HepG2 (cell line): ENCODE results near the gene SGCB. TPM values are rescaled to one million over a fixed set of nuclear protein-coding genes. Genes with fewer than 3 reads are reported as not detected.

Experiments
- CENPX ChIP-seq: sonication (generic); formaldehyde crosslinking; IDR thresholded peaks from 2 replicates; pipeline ENCODE4 v1.9.0; 2021; ENCODE audit warnings: mild to moderate bottlenecking, missing genetic modification reagents, moderate library complexity
- DMAP1 ChIP-seq: IDR thresholded peaks from 2 replicates; pipeline ENCODE4 v1.6.1; 2016
- NFE2 ChIP-seq: sonication (generic); formaldehyde crosslinking; IDR thresholded peaks from 2 replicates; pipeline ENCODE4 v1.4.0; 2020; ENCODE audit warnings: missing genetic modification reagents
- NFIC ChIP-seq: IDR thresholded peaks from 2 replicates; pipeline ENCODE4 v1.6.1; 2012; ENCODE audit warnings: mild to moderate bottlenecking, low read length, inconsistent platforms
- NKX3-1 ChIP-seq: sonication (generic); formaldehyde crosslinking; IDR thresholded peaks from 2 replicates; pipeline ENCODE4 v1.5.0; 2020; ENCODE audit warnings: missing genetic modification reagents
- PATZ1 ChIP-seq: sonication (generic); formaldehyde crosslinking; IDR thresholded peaks from 2 replicates; pipeline ENCODE4 v1.4.0; 2020; ENCODE audit warnings: missing genetic modification reagents
- SSRP1 ChIP-seq: IDR thresholded peaks from 2 replicates; pipeline ENCODE4 v1.6.1; 2016; ENCODE audit warnings: control low read depth
- TFDP2 ChIP-seq: sonication (generic); formaldehyde crosslinking; IDR thresholded peaks from 2 replicates; pipeline ENCODE4 v1.4.0; 2020; ENCODE audit warnings: missing genetic modification reagents
- TGIF2 ChIP-seq: IDR thresholded peaks from 2 replicates; pipeline ENCODE4 v1.6.1; 2016; ENCODE audit warnings: control low read depth, missing compliant biosample characterization
- THYN1 ChIP-seq: sonication (generic); formaldehyde crosslinking; IDR thresholded peaks from 2 replicates; pipeline ENCODE4 v1.8.1; 2023; ENCODE audit warnings: low read depth, mild to moderate bottlenecking, moderate library complexity, missing genetic modification reagents, borderline replicate concordance
- ZBTB38 ChIP-seq: sonication (generic); formaldehyde crosslinking; IDR thresholded peaks from 2 replicates; pipeline ENCODE4 v1.5.1; 2020; ENCODE audit warnings: mild to moderate bottlenecking, missing genetic modification reagents
- ZFP1 ChIP-seq: IDR thresholded peaks from 2 replicates; pipeline ENCODE4 v1.6.1; 2016
- ZFYVE20 ChIP-seq: sonication (generic); formaldehyde crosslinking; IDR thresholded peaks from 2 replicates; pipeline ENCODE4 v1.8.0; 2023; ENCODE audit warnings: low read depth, mild to moderate bottlenecking, moderate library complexity, missing genetic modification reagents, borderline replicate concordance
- ZNF484 ChIP-seq: sonication (generic); formaldehyde crosslinking; IDR thresholded peaks from 2 replicates; pipeline ENCODE4 v1.5.1; 2020; ENCODE audit warnings: mild to moderate bottlenecking, low read depth, missing genetic modification reagents, borderline replicate concordance
- ZNF644 ChIP-seq: IDR thresholded peaks from 2 replicates; pipeline ENCODE4 v1.6.1; 2016; ENCODE audit warnings: low read depth
- ZNF768 ChIP-seq: sonication (generic); formaldehyde crosslinking; IDR thresholded peaks from 2 replicates; pipeline ENCODE4 v1.4.0; 2020; ENCODE audit warnings: missing genetic modification reagents
- ZSCAN22 ChIP-seq: sonication (generic); formaldehyde crosslinking; IDR thresholded peaks from 2 replicates; pipeline ENCODE4 v1.4.0; 2020; ENCODE audit warnings: mild to moderate bottlenecking, missing genetic modification reagents
- polyA plus RNA-seq, 8 experiments: library from polyadenylated mRNA; depleted of rRNA in 3 of 8; stranded (reverse) in 7 of 8; unstranded in 1 of 8; fragments of >200 nt; fragmentation: Illumina TruSeq in 4 of 8; extraction: Trizol in 4 of 8; gene quantifications; 2 replicates each; pipeline versions ENCODE4 v1.2.1 to v1.2.3, GENCODE V29; 2011 to 2016; ENCODE audit warnings: low read depth in 4 of 8, missing spikeins in 1 of 8, mixed read lengths in 1 of 8; ENCODE audit not compliant: insufficient read depth in 1 of 8
- total RNA-seq, 5 experiments: library from RNA; depleted of rRNA; stranded (reverse); fragments of >200 nt; fragmentation: Illumina TruSeq; extraction: Trizol; gene quantifications; 2 replicates each; pipeline ENCODE4 v1.2.3, GENCODE V29; 2016; ENCODE audit warnings: low read depth in 1 of 5
- TF ChIP-seq, protein P1 (sequence below): sonication (generic); formaldehyde crosslinking; IDR thresholded peaks from 2 replicates; pipeline ENCODE4 v1.8.0; 2022; ENCODE audit warnings: low read depth, missing genetic modification reagents
- TF ChIP-seq, protein P2 (sequence below): sonication (generic); formaldehyde crosslinking; conservative IDR thresholded peaks from 2 replicates; pipeline ENCODE4 v1.4.0; 2020; ENCODE audit warnings: missing genetic modification reagents
- TF ChIP-seq, protein P3 (sequence below): sonication (generic); formaldehyde crosslinking; IDR thresholded peaks from 2 replicates; pipeline ENCODE4 v1.4.0; 2020; ENCODE audit warnings: missing genetic modification reagents, borderline replicate concordance

Gene SGCB
- total and polyA plus RNA-seq, 2 of the 13 experiments (the other 11 are each of a cell fraction or from before 2014, with no cell fraction given): 2.2 to 4.8 TPM

- TF ChIP-seq, protein P1, sequence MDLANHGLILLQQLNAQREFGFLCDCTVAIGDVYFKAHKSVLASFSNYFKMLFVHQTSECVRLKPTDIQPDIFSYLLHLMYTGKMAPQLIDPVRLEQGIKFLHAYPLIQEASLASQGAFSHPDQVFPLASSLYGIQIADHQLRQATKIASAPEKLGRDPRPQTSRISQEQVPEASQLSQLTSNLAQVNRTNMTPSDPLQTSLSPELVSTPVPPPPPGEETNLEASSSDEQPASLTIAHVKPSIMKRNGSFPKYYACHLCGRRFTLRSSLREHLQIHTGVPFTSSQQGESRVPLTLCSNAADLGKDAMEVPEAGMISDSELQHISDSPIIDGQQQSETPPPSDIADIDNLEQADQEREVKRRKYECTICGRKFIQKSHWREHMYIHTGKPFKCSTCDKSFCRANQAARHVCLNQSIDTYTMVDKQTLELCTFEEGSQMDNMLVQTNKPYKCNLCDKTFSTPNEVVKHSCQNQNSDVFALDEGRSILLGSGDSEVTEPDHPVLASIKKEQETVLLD: no peak
- peak; percentile 78; the same call in 1 of the 2 replicates for TF ChIP-seq DMAP1 (CRISPR knock-in tag)
- peak; percentile 31; the same call in 1 of the 2 replicates for TF ChIP-seq NKX3-1
- TF ChIP-seq CENPX (CRISPR knock-in tag): no peak
- TF ChIP-seq ZSCAN22 (CRISPR knock-in tag): no peak
- TF ChIP-seq, protein P2, sequence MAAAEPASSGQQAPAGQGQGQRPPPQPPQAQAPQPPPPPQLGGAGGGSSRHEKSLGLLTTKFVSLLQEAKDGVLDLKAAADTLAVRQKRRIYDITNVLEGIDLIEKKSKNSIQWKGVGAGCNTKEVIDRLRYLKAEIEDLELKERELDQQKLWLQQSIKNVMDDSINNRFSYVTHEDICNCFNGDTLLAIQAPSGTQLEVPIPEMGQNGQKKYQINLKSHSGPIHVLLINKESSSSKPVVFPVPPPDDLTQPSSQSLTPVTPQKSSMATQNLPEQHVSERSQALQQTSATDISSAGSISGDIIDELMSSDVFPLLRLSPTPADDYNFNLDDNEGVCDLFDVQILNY (CRISPR knock-in tag): no peak
- TF ChIP-seq, protein P3, sequence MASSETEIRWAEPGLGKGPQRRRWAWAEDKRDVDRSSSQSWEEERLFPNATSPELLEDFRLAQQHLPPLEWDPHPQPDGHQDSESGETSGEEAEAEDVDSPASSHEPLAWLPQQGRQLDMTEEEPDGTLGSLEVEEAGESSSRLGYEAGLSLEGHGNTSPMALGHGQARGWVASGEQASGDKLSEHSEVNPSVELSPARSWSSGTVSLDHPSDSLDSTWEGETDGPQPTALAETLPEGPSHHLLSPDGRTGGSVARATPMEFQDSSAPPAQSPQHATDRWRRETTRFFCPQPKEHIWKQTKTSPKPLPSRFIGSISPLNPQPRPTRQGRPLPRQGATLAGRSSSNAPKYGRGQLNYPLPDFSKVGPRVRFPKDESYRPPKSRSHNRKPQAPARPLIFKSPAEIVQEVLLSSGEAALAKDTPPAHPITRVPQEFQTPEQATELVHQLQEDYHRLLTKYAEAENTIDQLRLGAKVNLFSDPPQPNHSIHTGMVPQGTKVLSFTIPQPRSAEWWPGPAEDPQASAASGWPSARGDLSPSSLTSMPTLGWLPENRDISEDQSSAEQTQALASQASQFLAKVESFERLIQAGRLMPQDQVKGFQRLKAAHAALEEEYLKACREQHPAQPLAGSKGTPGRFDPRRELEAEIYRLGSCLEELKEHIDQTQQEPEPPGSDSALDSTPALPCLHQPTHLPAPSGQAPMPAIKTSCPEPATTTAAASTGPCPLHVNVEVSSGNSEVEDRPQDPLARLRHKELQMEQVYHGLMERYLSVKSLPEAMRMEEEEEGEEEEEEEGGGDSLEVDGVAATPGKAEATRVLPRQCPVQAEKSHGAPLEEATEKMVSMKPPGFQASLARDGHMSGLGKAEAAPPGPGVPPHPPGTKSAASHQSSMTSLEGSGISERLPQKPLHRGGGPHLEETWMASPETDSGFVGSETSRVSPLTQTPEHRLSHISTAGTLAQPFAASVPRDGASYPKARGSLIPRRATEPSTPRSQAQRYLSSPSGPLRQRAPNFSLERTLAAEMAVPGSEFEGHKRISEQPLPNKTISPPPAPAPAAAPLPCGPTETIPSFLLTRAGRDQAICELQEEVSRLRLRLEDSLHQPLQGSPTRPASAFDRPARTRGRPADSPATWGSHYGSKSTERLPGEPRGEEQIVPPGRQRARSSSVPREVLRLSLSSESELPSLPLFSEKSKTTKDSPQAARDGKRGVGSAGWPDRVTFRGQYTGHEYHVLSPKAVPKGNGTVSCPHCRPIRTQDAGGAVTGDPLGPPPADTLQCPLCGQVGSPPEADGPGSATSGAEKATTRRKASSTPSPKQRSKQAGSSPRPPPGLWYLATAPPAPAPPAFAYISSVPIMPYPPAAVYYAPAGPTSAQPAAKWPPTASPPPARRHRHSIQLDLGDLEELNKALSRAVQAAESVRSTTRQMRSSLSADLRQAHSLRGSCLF: no peak
- no peak for TF ChIP-seq TFDP2 (CRISPR knock-in tag)
- TF ChIP-seq THYN1 (CRISPR knock-in tag): no peak
- no peak for TF ChIP-seq TGIF2 (CRISPR knock-in tag)
- TF ChIP-seq ZNF768 (CRISPR knock-in tag): 0 out of 2 replicates have a peak, but pooled peaks have one; percentile 9
- no peak for TF ChIP-seq SSRP1 (CRISPR knock-in tag)
- no peak for TF ChIP-seq ZFYVE20 (CRISPR knock-in tag)
- no peak for TF ChIP-seq ZNF484
- TF ChIP-seq ZBTB38 (CRISPR knock-in tag): no peak
- TF ChIP-seq PATZ1 (CRISPR knock-in tag): no peak
- no peak for TF ChIP-seq NFIC
- TF ChIP-seq ZFP1: no peak; the same call in none of the 2 replicates
- no peak for TF ChIP-seq NFE2
- TF ChIP-seq ZNF644: no peak
Measured at GRCh38 chr4:52051615-52052474, 13.7 kb upstream of the SGCB start (continued).
